ENCODE data around the gene COL23A1.
"Not testable (repeated sequence)": the region's sequence is repeated elsewhere in the genome, so short reads cannot be mapped to it uniquely, and the experiment has no call there.

The COL23A1 gene

GRCh38 chr5:178304761-178305645 is 285.2 kb downstream of the COL23A1 start:
- no peaks in the 10 kb centered on the region for H3K9me3 ChIP-seq (ENCODE audit: insufficient read depth, low read length)

GRCh38 chr5:178304016-178304415 is 286.2 kb downstream of the COL23A1 start:
- TF ChIP-seq CTCF (IDR thresholded peaks at IDR 0.05; ENCODE audit: low read depth, low read length) (no peak), EZH2phosphoT487 (IDR thresholded peaks at IDR 0.05; ENCODE audit: low read depth) (no peak)
- Histone ChIP-seq H3K9ac (ENCODE audit: low read length) (no peak overlapping the region), H2AFZ (ENCODE audit: low read depth, low read length) (no peak overlapping the region), H3K36me3 (replicated peaks; ENCODE audit: low read depth, low read length) (no peaks in the 10 kb centered on the region), H4K20me1 (ENCODE audit: insufficient read depth, low read length) (no peaks in the 10 kb centered on the region), H3K4me3 (ENCODE audit: low read length) (no peak overlapping the region), H3K9me3 (ENCODE audit: insufficient read depth, low read length) (no peaks in the 10 kb centered on the region), H3K27ac (ENCODE audit: low read length) (no peak overlapping the region), H3K4me1 (ENCODE audit: low read length) (no peaks in the 10 kb centered on the region), H3K27me3 (ENCODE audit: low read depth, low read length) (no peaks in the 10 kb centered on the region), H3K4me2 (ENCODE audit: low read length) (no peak overlapping the region), H3K79me2 (ENCODE audit: low read length) (no peaks in the 10 kb centered on the region)

More at GRCh38 chr5:178304761-178305645, 285.2 kb downstream of the COL23A1 start:
- Histone ChIP-seq H3K9ac (ENCODE audit: low read length) (no peak overlapping the region), H4K20me1 (ENCODE audit: insufficient read depth, low read length) (no peaks in the 10 kb centered on the region), H3K36me3 (replicated peaks; ENCODE audit: low read depth, low read length) (no peaks in the 10 kb centered on the region), H3K27ac (ENCODE audit: low read length) (no peak overlapping the region), H3K4me3 (ENCODE audit: low read length) (no peak overlapping the region), H3K4me1 (ENCODE audit: low read length) (no peaks in the 10 kb centered on the region), H3K79me2 (ENCODE audit: low read length) (no peaks in the 10 kb centered on the region), H2AFZ (ENCODE audit: low read depth, low read length) (no peak overlapping the region), H3K4me2 (ENCODE audit: low read length) (no peak overlapping the region), H3K27me3 (ENCODE audit: low read depth, low read length) (no peaks in the 10 kb centered on the region)
- no peak for TF ChIP-seq EZH2phosphoT487 (IDR thresholded peaks at IDR 0.05; ENCODE audit: low read depth)
- TF ChIP-seq CTCF (IDR thresholded peaks at IDR 0.05; ENCODE audit: low read depth, low read length), result no peak

- not testable (repeated sequence) for H3K27ac ChIP-seq (ENCODE audit: low read length); H3K4me1 ChIP-seq (ENCODE audit: low read length); H2AFZ ChIP-seq (ENCODE audit: low read depth, low read length); H3K9me3 ChIP-seq (ENCODE audit: insufficient read depth, low read length); H3K79me2 ChIP-seq (ENCODE audit: low read length); H3K9ac ChIP-seq (ENCODE audit: low read length); H3K4me2 ChIP-seq (ENCODE audit: low read length); H3K27me3 ChIP-seq (ENCODE audit: low read depth, low read length); H3K36me3 ChIP-seq (replicated peaks; ENCODE audit: low read depth, low read length); H4K20me1 ChIP-seq (ENCODE audit: insufficient read depth, low read length); H3K4me3 ChIP-seq (ENCODE audit: low read length)
These were observed 287.9 kb downstream of the COL23A1 start for GRCh38 chr5:178302321-178302720.

GRCh38 chr5:178301641-178302040 is 288.6 kb downstream of the COL23A1 start:
- TF ChIP-seq EZH2phosphoT487 (IDR thresholded peaks at IDR 0.05; ENCODE audit: low read depth), result no peak
- TF ChIP-seq CTCF (IDR thresholded peaks at IDR 0.05; ENCODE audit: low read depth, low read length), result no peak
- Histone ChIP-seq H3K4me2 (ENCODE audit: low read length) (no peak overlapping the region), H3K27me3 (ENCODE audit: low read depth, low read length) (no peaks in the 10 kb centered on the region)

More at GRCh38 chr5:178301641-178302040, 288.6 kb downstream of the COL23A1 start:
- Histone ChIP-seq H3K4me1 (ENCODE audit: low read length) (no peaks in the 10 kb centered on the region), H3K9ac (ENCODE audit: low read length) (no peak overlapping the region), H3K27ac (ENCODE audit: low read length) (no peak overlapping the region), H3K4me3 (ENCODE audit: low read length) (no peak overlapping the region), H4K20me1 (ENCODE audit: insufficient read depth, low read length) (no peaks in the 10 kb centered on the region), H3K36me3 (replicated peaks; ENCODE audit: low read depth, low read length) (no peaks in the 10 kb centered on the region), H3K79me2 (ENCODE audit: low read length) (no peaks in the 10 kb centered on the region), H2AFZ (ENCODE audit: low read depth, low read length) (no peak overlapping the region), H3K9me3 (ENCODE audit: insufficient read depth, low read length) (no peaks in the 10 kb centered on the region)

Data from OCI-LY3 (cell line).